Esophagus (tissue), 2 donors: ENCODE results near the gene DOCK1. TPM values are rescaled to one million over a fixed set of nuclear protein-coding genes. Genes with fewer than 3 reads are reported as not detected.

ENCODE experiments used
- H3K27ac ChIP-seq, 2 donors: one replicate each; pipeline ENCODE4 v1.5.1; 2013; ENCODE audit warnings: low read depth in 2 of 2, mild to moderate bottlenecking in 2 of 2, inconsistent platforms in 1 of 2, low read length in 1 of 2, moderate library complexity in 1 of 2
- H3K27me3 ChIP-seq, 2 donors: one replicate each; pipeline ENCODE4 v1.6.1; 2013; ENCODE audit warnings: low read length in 2 of 2, control low read depth in 1 of 2, mild to moderate bottlenecking in 1 of 2; ENCODE audit not compliant: insufficient read depth in 2 of 2, control insufficient read depth in 1 of 2
- H3K36me3 ChIP-seq, 2 donors: one replicate each; pipeline ENCODE4 v1.6.1; 2013; ENCODE audit warnings: low read length in 1 of 2; ENCODE audit not compliant: control insufficient read depth in 2 of 2, insufficient read depth in 2 of 2
- H3K4me1 ChIP-seq, 2 donors: one replicate each; pipeline ENCODE4 v1.6.1; 2013; ENCODE audit warnings: low read length in 1 of 2; ENCODE audit not compliant: control insufficient read depth in 2 of 2, insufficient read depth in 2 of 2
- H3K4me3 ChIP-seq, 2 donors: one replicate each; pipeline ENCODE4 v1.5.1; 2013; ENCODE audit warnings: low read length in 2 of 2, mild to moderate bottlenecking in 2 of 2, low read depth in 1 of 2, moderate library complexity in 1 of 2
- H3K9me3 ChIP-seq, 2 donors: one replicate each; pipeline ENCODE4 v1.6.1; 2013; ENCODE audit warnings: mild to moderate bottlenecking in 2 of 2, low read depth in 1 of 2, low read length in 1 of 2, moderate library complexity in 1 of 2; ENCODE audit not compliant: control insufficient read depth in 2 of 2, insufficient read depth in 1 of 2
- WGBS, 2 donors: extraction: QIAGEN DNeasy Blood & Tissue Kit; methylation state at CpG; one replicate each; pipeline ENCODE4 v1.1.7; 2013; 5-methylcytosine and 5-hydroxymethylcytosine counted together
- polyA plus RNA-seq, 2 donors: library from polyadenylated mRNA; stranded (reverse); fragments of 200-250 nt; gene quantifications; one replicate each; pipeline ENCODE4 v1.2.3, GENCODE V29; 2013
- donor health status: healthy with polysubstance abuse.
- donor health status: Bipolar disorder and iron deficiency.

The DOCK1 gene
- polyA plus RNA-seq, 2 donors = 11.4 to 17.5 TPM

DNA sequence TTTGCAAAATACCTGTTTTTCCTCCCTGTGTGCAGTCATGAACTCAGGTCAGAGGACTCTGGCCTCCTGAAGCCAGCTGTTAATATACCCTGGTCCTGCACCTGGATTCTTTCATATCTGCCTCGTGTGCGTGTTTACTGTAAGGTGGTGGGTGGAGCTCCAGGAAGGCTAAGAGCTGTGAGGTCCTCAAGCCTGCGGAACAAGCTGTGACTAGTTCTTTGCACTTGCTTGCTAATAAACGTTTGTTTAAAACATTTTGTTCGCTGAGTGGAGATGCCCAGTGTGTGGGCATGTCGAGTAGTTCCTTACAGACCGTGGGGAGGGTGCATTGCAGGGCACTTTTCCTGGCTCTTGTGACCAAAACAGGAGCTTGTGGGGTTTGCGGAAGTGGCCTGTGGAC is 139.0 kb downstream of the DOCK1 start:
- WGBS, 2 donors = 38 to 46% methylated on average over 8 of the region's 8 CpGs
- H3K36me3 ChIP-seq = peaks cover 6 to 7% of the 10 kb centered on the region in 2 donors
- no peak overlapping the region for H3K4me3 ChIP-seq
- peak overlapping the region in 1 of 2 donors; percentile 40 for H3K27ac ChIP-seq
- peaks cover 2 to 6% of the 10 kb centered on the region in 2 donors for H3K4me1 ChIP-seq
- no peaks in the 10 kb centered on the region for H3K9me3 ChIP-seq
- no peaks in the 10 kb centered on the region for H3K27me3 ChIP-seq

DNA sequence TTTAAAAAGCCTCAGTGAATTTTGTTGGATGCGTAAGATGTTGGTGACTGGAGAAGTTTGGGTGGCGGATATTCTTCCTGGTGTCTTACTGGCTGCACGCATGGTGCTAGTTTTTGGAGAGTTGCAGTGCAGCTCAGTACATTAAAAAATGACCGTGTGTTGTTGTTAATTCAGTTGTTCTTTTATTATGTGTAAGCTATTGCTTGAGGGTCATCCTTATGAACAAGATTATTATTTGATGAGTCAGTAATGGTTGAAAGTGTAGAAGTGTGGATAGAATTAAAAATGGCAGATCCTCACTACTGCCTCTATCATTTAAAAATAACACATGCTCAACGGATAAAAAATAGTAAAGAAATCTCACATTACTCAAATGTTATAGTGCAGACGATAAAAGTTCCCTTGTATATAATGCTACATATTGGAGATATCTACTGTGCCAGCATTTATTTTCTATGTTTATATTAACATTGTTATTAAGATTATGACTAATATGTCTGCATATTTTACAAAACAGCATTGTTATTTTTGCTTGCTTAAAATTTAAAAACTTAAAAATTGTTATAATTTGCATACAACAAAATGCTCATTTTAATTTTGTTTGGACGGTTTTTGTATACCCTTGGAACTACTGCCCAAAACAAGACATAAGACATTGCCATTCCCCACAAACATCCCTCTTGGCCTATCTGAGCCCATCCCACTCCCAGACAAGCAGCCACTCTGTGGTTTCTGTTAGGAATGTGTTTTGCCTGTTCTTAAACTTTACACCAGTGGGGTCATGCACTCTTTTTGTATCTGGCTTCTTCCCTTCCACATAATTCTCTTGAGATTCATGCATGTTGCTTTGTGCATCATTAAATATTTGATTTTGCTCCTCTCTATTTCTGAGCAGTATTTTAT is 142.0 kb downstream of the DOCK1 start:
- Histone ChIP-seq H3K4me3 (no peak overlapping the region), H3K4me1 (peaks cover 2 to 6% of the 10 kb centered on the region in 2 donors), H3K36me3 (peaks cover 2 to 5% of the 10 kb centered on the region in 2 donors), H3K27me3 (no peaks in the 10 kb centered on the region), H3K9me3 (no peaks in the 10 kb centered on the region), H3K27ac (no peak overlapping the region)
- WGBS, 2 donors = 88 to 91% methylated on average over 7 of the region's 7 CpGs

- Histone ChIP-seq H3K36me3 (peaks cover 0 to 5% of the 10 kb centered on the region in 2 donors), H3K9me3 (no peaks in the 10 kb centered on the region), H3K4me1 (peaks cover 2 to 6% of the 10 kb centered on the region in 2 donors), H3K27me3 (no peaks in the 10 kb centered on the region), H3K4me3 (no peak overlapping the region), H3K27ac (no peak overlapping the region)
- WGBS, 2 donors = 89 to 93% methylated on average over 6 of the region's 6 CpGs
Observed at GRCh38 chr10:127047878-127048238, 142.6 kb downstream of the DOCK1 start.

- peaks cover under 1 to 6% of the 10 kb centered on the region in 2 donors for H3K36me3 ChIP-seq
- H3K4me3 ChIP-seq = no peak overlapping the region
- no peaks in the 10 kb centered on the region for H3K27me3 ChIP-seq
- H3K4me1 ChIP-seq = peaks cover under 1 to 6% of the 10 kb centered on the region in 2 donors
- no peaks in the 10 kb centered on the region for H3K9me3 ChIP-seq
- 88 to 89% methylated on average over 6 of the region's 6 CpGs for WGBS, 2 donors
- no peak overlapping the region for H3K27ac ChIP-seq
Observed at GRCh38 chr10:127048630-127049029, 143.4 kb downstream of the DOCK1 start.

DNA sequence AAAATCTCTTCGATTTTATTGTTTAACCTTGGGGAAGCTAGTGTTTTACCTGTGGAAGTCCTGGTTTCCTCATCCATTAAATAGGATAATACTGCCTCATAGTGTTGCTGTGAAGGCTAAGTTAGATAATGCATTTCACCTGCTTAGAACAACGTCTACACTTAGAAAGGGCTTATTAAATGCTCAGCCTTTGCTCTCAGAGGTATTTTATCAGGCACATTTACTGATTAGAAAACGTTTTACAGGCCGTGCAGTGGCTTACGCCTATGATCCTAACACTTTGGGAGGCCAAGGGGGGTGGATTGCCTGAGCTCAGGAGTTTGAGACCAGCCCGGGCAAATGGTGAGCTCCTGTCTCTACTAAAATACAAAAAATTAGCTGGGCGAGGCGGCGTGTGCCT is 146.8 kb downstream of the DOCK1 start:
- Histone ChIP-seq H3K9me3 (no peaks in the 10 kb centered on the region), H3K27me3 (no peaks in the 10 kb centered on the region), H3K4me3 (no peak overlapping the region), H3K4me1 (no peaks in the 10 kb centered on the region), H3K36me3 (peaks cover 2 to 7% of the 10 kb centered on the region in 2 donors), H3K27ac (no peak overlapping the region)
- 79 to 85% methylated on average over 9 of the region's 9 CpGs for WGBS, 2 donors

DNA sequence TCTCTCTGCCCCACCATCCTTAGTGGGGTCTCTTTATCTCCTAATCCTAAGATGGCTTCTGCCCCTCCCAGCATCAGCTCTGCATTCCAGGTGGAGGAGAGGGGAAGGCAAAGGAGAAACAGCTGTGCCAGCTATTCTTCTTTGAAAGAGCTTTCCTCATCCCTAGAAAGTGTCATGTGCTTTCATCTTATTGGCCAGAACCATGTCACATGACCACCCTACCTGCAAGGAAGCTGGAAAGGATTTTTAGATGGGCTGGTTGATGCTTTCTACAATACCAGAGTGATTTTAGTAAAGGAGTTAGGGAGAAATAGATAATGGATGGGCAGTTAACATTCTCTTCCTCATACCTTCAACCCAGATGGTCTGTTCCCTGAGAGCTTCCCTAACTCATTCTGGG is 150.0 kb downstream of the DOCK1 start:
- no peaks in the 10 kb centered on the region for H3K27me3 ChIP-seq
- H3K36me3 ChIP-seq = peaks cover 2 to 7% of the 10 kb centered on the region in 2 donors
- H3K4me1 ChIP-seq = no peaks in the 10 kb centered on the region
- H3K4me3 ChIP-seq = no peak overlapping the region
- no peaks in the 10 kb centered on the region for H3K9me3 ChIP-seq
- no peak overlapping the region for H3K27ac ChIP-seq

- no peak overlapping the region for H3K27ac ChIP-seq
- no peaks in the 10 kb centered on the region for H3K27me3 ChIP-seq
- H3K36me3 ChIP-seq = peaks cover 0 to 2% of the 10 kb centered on the region in 2 donors
- H3K4me1 ChIP-seq = no peaks in the 10 kb centered on the region
- H3K9me3 ChIP-seq = no peaks in the 10 kb centered on the region
- no peak overlapping the region for H3K4me3 ChIP-seq
Observed at GRCh38 chr10:127059314-127059713, 154.1 kb downstream of the DOCK1 start.

GRCh38 chr10:127063762-127064161 is 158.5 kb downstream of the DOCK1 start:
- Histone ChIP-seq H3K27ac (no peak overlapping the region), H3K4me1 (no peaks in the 10 kb centered on the region), H3K9me3 (no peaks in the 10 kb centered on the region), H3K27me3 (no peaks in the 10 kb centered on the region), H3K36me3 (peaks cover 8 to 10% of the 10 kb centered on the region in 2 donors), H3K4me3 (no peak overlapping the region)
- 94 to 95% methylated on average over 9 of the region's 9 CpGs for WGBS, 2 donors

GRCh38 chr10:127064474-127064873 is 159.2 kb downstream of the DOCK1 start:
- peaks cover 10 to 11% of the 10 kb centered on the region in 2 donors for H3K36me3 ChIP-seq
- no peak overlapping the region for H3K4me3 ChIP-seq
- H3K27ac ChIP-seq = no peak overlapping the region
- H3K4me1 ChIP-seq = no peaks in the 10 kb centered on the region
- H3K27me3 ChIP-seq = no peaks in the 10 kb centered on the region
- no peaks in the 10 kb centered on the region for H3K9me3 ChIP-seq
- 95 to 96% methylated on average over 14 of the region's 14 CpGs for WGBS, 2 donors
